Stimulated activated CD8-positive, alpha-beta memory T cell treated with anti-CD3 and anti-CD28 coated beads, Interleukin-12 subunit alpha, Interleukin-12 subunit beta, amount 100 ng/mL, for 1 hour (primary cell): ENCODE data around the gene TGFBR3L.
"Not testable (repeated sequence)": the region's sequence is repeated elsewhere in the genome, so short reads cannot be mapped to it uniquely, and the experiment has no call there.

Source experiments
- DNase-seq: peaks from one replicate; pipeline ENCODE4 v3.0.0-alpha.2; 2020; ENCODE audit warnings: low read depth

TGFBR3L gene

DNA sequence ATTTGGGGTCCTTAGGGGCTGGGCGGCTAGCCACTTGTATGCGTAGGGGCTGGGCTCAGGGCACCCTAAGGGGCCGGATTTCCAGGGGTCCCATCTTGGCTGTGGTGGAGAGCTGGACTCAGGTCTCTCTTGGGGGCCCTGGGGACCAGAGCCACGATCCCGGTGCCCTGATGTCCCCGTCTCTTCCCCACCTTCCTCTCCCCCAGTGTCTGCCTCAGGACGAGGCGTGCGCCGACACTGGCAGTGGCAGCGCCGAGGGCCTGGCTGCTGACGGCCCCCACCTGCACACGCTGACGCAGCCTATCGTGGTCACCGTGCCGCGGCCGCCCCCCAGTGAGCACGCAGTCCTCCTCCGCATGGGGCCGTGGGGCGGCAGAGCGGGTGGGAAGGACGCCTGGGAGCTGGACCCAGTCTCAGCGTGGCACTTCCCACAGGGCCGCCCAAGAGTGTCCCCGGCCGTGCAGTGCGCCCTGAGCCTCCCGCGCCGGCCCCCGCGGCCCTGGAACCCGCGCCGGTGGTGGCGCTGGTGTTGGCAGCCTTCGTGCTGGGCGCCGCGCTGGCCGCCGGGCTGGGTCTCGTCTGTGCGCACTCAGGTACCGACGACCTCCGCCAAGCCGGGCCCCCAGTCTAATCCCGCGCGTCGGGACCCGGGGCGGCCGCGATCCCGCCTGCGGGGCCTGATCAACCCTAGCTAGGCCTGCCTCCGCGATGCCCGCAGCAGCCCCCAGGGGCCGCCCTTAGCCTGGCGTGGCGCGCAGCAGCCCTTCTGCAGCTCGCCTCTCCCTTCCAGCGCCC, 2.8 kb downstream of the TGFBR3L start:
- DNase-seq = no peak

DNA sequence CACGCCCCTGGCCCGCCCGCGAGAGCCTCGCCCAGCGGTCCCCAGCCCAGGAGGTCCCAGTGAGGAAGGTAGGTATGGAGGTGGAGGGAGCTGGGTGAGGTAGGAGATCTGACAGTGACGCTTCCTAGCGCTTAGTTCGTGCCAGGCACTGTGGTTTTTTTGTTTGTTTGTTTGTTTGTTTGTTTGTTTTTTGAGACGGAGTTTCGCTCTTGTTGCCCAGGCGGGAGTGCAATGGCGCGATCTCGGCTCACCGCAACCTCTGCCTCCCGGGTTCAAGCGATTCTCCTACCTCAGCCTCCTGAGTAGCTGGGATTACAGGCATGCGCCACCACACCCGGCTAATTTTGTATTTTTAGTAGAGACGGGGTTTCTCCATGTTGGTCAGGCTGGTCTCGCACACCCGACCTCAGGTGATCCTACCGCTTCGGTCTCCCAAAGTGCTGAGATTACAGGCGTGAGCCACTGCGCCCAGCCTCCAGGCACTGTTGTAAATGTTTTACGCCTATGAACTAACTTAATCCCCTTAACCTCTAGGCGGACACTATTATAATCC, 3.5 kb downstream of the TGFBR3L start:
- not testable (repeated sequence) for DNase-seq

- no peak for DNase-seq
Measured at GRCh38 chr19:7918615-7919421, 4.2 kb downstream of the TGFBR3L start.

- DNase-seq = peak; percentile 90
Measured at GRCh38 chr19:7919610-7920518, 5.2 kb downstream of the TGFBR3L start, which contains the start of gene SNAPC2. TSS of gene SNAPC2 (plus strand) at chr19:7920338. CDS start at chr19:7920367, 29 bp downstream.

- peak; percentile 100 for DNase-seq
Measured at GRCh38 chr19:7920519-7921301, 6.1 kb downstream of the TGFBR3L start.

DNA sequence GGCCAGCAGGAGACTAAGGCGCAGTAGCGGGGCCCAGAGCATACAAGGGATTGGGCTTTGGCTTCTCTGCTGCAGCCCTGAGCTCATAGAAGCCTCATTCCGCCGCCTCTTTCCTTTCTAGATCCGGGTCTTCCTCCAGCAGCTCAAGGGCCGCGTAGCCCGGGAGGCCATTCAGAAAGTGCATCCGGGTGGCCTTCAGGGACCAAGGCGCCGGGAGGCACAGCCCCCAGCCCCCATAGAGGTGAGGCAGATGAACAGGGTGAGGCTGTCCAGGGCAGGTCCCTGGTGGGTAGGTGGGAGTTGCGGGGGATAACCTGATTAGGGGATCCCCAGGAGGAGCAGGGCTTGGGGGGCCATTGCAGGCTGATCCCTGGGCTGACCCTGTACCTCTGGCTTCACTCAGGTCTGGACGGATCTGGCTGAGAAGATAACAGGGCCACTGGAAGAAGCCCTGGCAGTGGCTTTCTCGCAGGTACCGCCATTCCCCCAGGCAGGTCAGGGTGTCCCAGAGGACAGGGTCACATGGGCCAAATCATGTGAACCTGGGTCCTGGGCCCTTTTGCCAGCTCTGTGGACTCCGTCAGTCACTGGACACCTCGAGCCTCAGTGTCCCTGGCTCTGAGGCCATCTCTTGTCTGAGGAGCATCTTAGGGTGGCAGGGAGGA, 6.8 kb downstream of the TGFBR3L start:
- DNase-seq = no peak

DNA sequence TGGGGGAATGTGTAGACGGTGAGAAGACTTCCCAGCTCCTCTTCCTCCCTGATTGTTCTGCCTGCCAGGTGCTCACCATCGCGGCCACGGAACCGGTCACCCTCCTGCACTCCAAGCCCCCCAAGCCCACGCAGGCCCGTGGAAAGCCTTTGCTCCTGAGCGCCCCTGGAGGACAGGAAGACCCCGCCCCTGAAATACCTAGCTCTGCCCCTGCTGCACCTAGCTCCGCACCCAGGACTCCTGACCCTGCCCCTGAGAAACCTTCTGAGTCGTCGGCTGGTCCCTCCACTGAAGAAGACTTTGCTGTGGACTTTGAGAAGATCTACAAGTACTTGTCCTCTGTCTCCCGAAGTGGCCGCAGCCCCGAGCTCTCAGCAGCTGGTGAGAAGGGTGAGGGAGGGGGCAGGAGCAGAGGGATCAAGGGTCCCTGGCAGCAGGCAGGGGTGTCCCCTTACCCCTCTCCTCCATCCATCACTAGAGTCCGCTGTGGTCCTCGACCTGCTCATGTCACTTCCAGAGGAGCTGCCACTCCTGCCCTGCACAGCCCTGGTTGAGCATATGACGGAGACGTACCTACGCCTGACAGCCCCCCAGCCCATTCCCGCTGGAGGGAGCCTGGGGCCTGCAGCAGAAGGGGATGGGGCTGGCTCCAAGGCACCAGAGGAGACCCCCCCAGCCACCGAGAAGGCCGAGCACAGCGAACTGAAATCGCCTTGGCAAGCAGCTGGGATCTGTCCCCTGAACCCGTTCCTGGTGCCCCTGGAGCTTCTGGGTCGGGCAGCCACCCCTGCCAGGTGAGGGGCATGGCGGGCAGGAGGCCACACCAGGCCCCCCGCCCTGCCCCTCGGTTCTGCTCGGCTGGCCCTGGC, 7.6 kb downstream of the TGFBR3L start:
- DNase-seq = no peak

DNA sequence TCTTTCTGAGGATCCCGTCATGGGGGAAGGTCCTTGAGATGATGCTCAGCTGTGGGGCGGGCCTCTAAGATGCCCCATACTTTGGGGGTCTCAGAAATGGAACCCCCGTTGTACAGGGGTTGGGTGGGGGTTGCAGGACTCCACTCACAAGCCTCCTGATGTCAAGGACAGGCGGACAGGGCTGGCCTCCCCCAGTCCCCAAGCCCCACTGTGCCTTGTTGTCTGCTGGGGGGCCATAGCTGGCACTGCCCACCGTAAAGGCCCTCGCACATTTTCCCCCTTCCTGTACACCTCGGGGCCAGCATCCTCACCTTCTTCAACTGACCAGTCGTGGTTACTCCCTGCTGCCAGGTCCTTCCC, 8.2 kb downstream of the TGFBR3L start:
- no peak for DNase-seq

- no peak for DNase-seq
Measured at GRCh38 chr19:7923295-7924191, 8.9 kb downstream of the TGFBR3L start.

DNA sequence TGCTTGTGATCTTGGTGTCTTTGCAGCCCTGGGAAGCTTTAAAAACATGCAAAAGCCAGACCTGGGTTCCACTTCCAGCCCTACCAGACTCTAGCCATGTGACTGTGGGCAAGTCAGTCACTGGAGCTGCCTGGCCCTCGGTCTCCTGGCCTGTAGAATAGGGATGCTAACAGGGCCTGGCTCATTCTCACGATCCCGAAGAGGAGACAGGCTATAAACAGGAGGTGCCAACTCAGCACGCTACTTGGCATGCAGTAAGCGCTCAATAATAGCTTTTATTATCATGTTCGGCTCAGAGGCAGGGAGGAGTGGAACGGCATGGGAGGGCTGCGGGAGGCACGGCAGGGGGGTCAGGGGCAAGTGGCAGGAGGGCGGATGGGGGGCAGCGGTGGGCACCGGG, 9.6 kb downstream of the TGFBR3L start:
- no peak for DNase-seq

DNA sequence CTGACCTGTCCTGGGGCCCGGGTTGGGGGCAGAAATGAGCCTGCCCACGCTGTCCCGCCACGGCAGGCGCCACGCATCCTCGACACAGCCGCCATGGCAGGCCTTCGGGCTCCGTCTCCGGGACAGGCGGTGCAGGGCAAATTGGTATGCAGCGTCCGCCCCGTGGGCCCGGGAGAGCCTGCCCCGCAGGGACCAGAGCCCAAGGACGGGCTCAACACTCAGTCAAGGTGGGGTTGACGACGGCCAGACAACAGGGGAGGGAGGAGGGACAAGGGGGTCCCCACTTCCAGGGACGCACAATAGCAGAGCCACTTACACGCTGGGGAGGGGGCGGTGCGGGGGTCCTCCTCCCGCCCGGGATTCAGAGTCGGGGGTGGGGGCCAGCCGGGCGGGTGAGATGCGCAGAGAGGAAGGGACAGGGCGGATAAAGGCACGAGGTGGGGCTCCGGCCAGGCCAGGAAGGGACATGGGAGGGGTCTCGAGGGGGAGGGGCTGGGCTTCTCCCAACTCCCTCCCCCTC, 10.1 kb downstream of the TGFBR3L start:
- no peak for DNase-seq

GRCh38 chr19:7925171-7925851, 10.7 kb downstream of the TGFBR3L start:
- DNase-seq = peak; percentile 62

GRCh38 chr19:7926021-7926726, 11.5 kb downstream of the TGFBR3L start, which contains the start of gene CTXN1:
TSS of gene CTXN1 (minus strand) at chr19:7926135. CDS start at chr19:7925538, 597 bp downstream.
- peak; percentile 59 for DNase-seq

GRCh38 chr19:7926727-7927604, 12.3 kb downstream of the TGFBR3L start:
- DNase-seq = no peak

GRCh38 chr19:7927605-7928333, 13.1 kb downstream of the TGFBR3L start:
- DNase-seq = no peak
